Neural cell (in vitro differentiated cells): Measurements from ENCODE around the gene ZSWIM6. TPM values are rescaled to one million over a fixed set of nuclear protein-coding genes. Genes with fewer than 3 reads are reported as not detected.

Source experiments
- H2AFZ ChIP-seq: fragments of 200-600, 300-800 bp; sonication (generic), shearing (Covaris generic); 2 replicates; pipeline ENCODE4 v1.6.0; 2014; ENCODE audit warnings: low read depth, mild to moderate bottlenecking, antibody characterized with exemption, low read length, moderate library complexity
- H3F3A ChIP-seq: fragments of 200-600 bp; shearing (Covaris generic); 2 replicates; pipeline ENCODE4 v1.6.1; 2016; ENCODE audit warnings: mild to moderate bottlenecking, moderate library complexity, mixed read lengths, antibody characterized with exemption, low read length; ENCODE audit not compliant: insufficient read depth, poor library complexity, severe bottlenecking
- H3K27ac ChIP-seq: fragments of 200-600, 300-800 bp; sonication (generic), shearing (Covaris generic); 2 replicates; pipeline ENCODE4 v1.5.1; 2014; ENCODE audit warnings: mild to moderate bottlenecking, low read length, moderate library complexity
- H3K27me3 ChIP-seq: fragments of 300-800, 200-600 bp; sonication (generic), shearing (Covaris generic); 2 replicates; pipeline ENCODE4 v1.6.0; 2014; ENCODE audit warnings: mild to moderate bottlenecking, low read depth, low read length, moderate library complexity; ENCODE audit not compliant: insufficient read depth
- H3K36me3 ChIP-seq: fragments of 300-800, 200-600 bp; sonication (generic), shearing (Covaris generic); 2 replicates; pipeline ENCODE4 v1.5.1; 2014; ENCODE audit warnings: mild to moderate bottlenecking, antibody characterized with exemption, low read length, moderate library complexity; ENCODE audit not compliant: insufficient read depth
- H3K4me2 ChIP-seq: fragments of 300-800, 200-600 bp; sonication (generic), shearing (Covaris generic); 2 replicates; pipeline ENCODE4 v1.6.0; 2014; ENCODE audit warnings: mild to moderate bottlenecking, low read length
- H3K4me3 ChIP-seq: fragments of 300-800, 200-600 bp; sonication (generic), shearing (Covaris generic); 2 replicates; pipeline ENCODE4 v1.5.1; 2014; ENCODE audit warnings: mild to moderate bottlenecking, low read length, moderate library complexity
- H3K79me2 ChIP-seq: fragments of 200-600 bp; shearing (Covaris generic); replicated peaks from 2 replicates; pipeline ENCODE4 v1.6.0; 2014; ENCODE audit warnings: mild to moderate bottlenecking, low read length, moderate library complexity; ENCODE audit not compliant: insufficient read depth
- H3K9ac ChIP-seq: fragments of 300-800, 200-600 bp; sonication (generic), shearing (Covaris generic); 2 replicates; pipeline ENCODE4 v1.6.1; 2016; ENCODE audit warnings: mild to moderate bottlenecking, low read length, mixed read lengths
- H3K9me2 ChIP-seq: fragments of 200-600 bp; shearing (Covaris generic); 2 replicates; pipeline ENCODE4 v1.6.1; 2016; ENCODE audit warnings: mild to moderate bottlenecking, low read length, mixed read lengths; ENCODE audit not compliant: insufficient read depth
- H3K9me3 ChIP-seq: fragments of 200-600, 300-800 bp; sonication (generic), shearing (Covaris generic); 2 replicates; pipeline ENCODE4 v1.6.1; 2016; ENCODE audit warnings: mild to moderate bottlenecking, mixed run types, low read length, moderate library complexity, mixed read lengths
- H4K20me1 ChIP-seq: fragments of 200-600 bp; shearing (Covaris generic); 2 replicates; pipeline ENCODE4 v1.6.1; 2016; ENCODE audit warnings: mild to moderate bottlenecking, mixed run types; ENCODE audit not compliant: insufficient read depth
- CTCF ChIP-seq: fragments of 450-650 bp; IDR thresholded peaks from 2 replicates; pipeline ENCODE4 v1.5.1; 2014; ENCODE audit warnings: antibody characterized with exemption, mild to moderate bottlenecking, moderate library complexity; ENCODE audit not compliant: poor library complexity, severe bottlenecking
- EP300 ChIP-seq: fragments of 450-650 bp; conservative IDR thresholded peaks from 2 replicates; pipeline ENCODE4 v1.6.1; 2014; ENCODE audit warnings: antibody characterized with exemption, mild to moderate bottlenecking, moderate library complexity; ENCODE audit not compliant: poor library complexity, severe bottlenecking
- EZH2 ChIP-seq: fragments of 200-600, 300-800 bp; shearing (Covaris generic), sonication (generic); IDR thresholded peaks from 2 replicates; pipeline ENCODE4 v1.6.1; 2014; ENCODE audit warnings: antibody characterized with exemption, low read length, borderline replicate concordance, mild to moderate bottlenecking; ENCODE audit not compliant: insufficient read depth, poor library complexity, severe bottlenecking
- MXI1 ChIP-seq: fragments of 450-650 bp; conservative IDR thresholded peaks from 2 replicates; pipeline ENCODE4 v1.6.1; 2014; ENCODE audit warnings: antibody characterized with exemption, mild to moderate bottlenecking; ENCODE audit not compliant: poor library complexity, severe bottlenecking
- POLR2AphosphoS5 ChIP-seq: IDR thresholded peaks from 2 replicates; pipeline ENCODE4 v1.6.1; 2012
- RAD21 ChIP-seq: fragments of 450-650 bp; conservative IDR thresholded peaks from 2 replicates; pipeline ENCODE4 v1.6.1; 2014; ENCODE audit warnings: antibody characterized with exemption, mild to moderate bottlenecking, moderate library complexity
- SMC3 ChIP-seq: fragments of 450-650 bp; conservative IDR thresholded peaks from 2 replicates; pipeline ENCODE4 v1.6.1; 2014; ENCODE audit warnings: antibody characterized with exemption, mild to moderate bottlenecking, moderate library complexity; ENCODE audit not compliant: poor library complexity
- TAF1 ChIP-seq: IDR thresholded peaks from 2 replicates; pipeline ENCODE4 v1.6.1; 2012; ENCODE audit warnings: low read depth
- polyA plus RNA-seq: library from polyadenylated mRNA; depleted of rRNA; stranded (reverse); fragments of >200 nt; gene quantifications from 2 replicates; pipeline ENCODE4 v1.2.3, GENCODE V29; 2014
- TF ChIP-seq, protein P1 (sequence below): IDR thresholded peaks from 2 replicates; pipeline ENCODE4 v1.6.1; 2012; ENCODE audit warnings: borderline replicate concordance

Gene ZSWIM6
- polyA plus RNA-seq, 1 donor from 2014 or later = 43.6 TPM

GRCh38 chr5:61549530-61549929 is 217.5 kb downstream of the ZSWIM6 start:
- Histone ChIP-seq H3K9me3 (no peaks in the 10 kb centered on the region), H3K9ac (no peak overlapping the region), H4K20me1 (no peaks in the 10 kb centered on the region), H3K36me3 (no peaks in the 10 kb centered on the region), H3K9me2 (no peaks in the 10 kb centered on the region), H3F3A (no peaks in the 10 kb centered on the region), H3K27me3 (no peaks in the 10 kb centered on the region), H3K4me3 (no peak overlapping the region), H3K27ac (no peak overlapping the region), H3K79me2 (no peaks in the 10 kb centered on the region), H2AFZ (no peak overlapping the region), H3K4me2 (no peak overlapping the region)
- no peak for TF ChIP-seq TAF1
- no peak for TF ChIP-seq EZH2
- no peak for TF ChIP-seq MXI1
- TF ChIP-seq POLR2AphosphoS5 = no peak
- TF ChIP-seq, protein P1, sequence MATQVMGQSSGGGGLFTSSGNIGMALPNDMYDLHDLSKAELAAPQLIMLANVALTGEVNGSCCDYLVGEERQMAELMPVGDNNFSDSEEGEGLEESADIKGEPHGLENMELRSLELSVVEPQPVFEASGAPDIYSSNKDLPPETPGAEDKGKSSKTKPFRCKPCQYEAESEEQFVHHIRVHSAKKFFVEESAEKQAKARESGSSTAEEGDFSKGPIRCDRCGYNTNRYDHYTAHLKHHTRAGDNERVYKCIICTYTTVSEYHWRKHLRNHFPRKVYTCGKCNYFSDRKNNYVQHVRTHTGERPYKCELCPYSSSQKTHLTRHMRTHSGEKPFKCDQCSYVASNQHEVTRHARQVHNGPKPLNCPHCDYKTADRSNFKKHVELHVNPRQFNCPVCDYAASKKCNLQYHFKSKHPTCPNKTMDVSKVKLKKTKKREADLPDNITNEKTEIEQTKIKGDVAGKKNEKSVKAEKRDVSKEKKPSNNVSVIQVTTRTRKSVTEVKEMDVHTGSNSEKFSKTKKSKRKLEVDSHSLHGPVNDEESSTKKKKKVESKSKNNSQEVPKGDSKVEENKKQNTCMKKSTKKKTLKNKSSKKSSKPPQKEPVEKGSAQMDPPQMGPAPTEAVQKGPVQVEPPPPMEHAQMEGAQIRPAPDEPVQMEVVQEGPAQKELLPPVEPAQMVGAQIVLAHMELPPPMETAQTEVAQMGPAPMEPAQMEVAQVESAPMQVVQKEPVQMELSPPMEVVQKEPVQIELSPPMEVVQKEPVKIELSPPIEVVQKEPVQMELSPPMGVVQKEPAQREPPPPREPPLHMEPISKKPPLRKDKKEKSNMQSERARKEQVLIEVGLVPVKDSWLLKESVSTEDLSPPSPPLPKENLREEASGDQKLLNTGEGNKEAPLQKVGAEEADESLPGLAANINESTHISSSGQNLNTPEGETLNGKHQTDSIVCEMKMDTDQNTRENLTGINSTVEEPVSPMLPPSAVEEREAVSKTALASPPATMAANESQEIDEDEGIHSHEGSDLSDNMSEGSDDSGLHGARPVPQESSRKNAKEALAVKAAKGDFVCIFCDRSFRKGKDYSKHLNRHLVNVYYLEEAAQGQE = no peak
- TF ChIP-seq SMC3 = no peak
- no peak for TF ChIP-seq CTCF
- TF ChIP-seq EP300 = no peak
- no peak for TF ChIP-seq RAD21

- TF ChIP-seq CTCF (no peak), POLR2AphosphoS5 (no peak), TAF1 (no peak), MXI1 (no peak), SMC3 (no peak), RAD21 (no peak), EP300 (no peak), EZH2 (no peak)
- TF ChIP-seq, protein P1 = no peak
- no peak overlapping the region for H3K4me3 ChIP-seq
- no peak overlapping the region for H3K4me2 ChIP-seq
- no peaks in the 10 kb centered on the region for H3K9me3 ChIP-seq
- H4K20me1 ChIP-seq = no peaks in the 10 kb centered on the region
- no peaks in the 10 kb centered on the region for H3K9me2 ChIP-seq
- H3K27ac ChIP-seq = no peak overlapping the region
- H2AFZ ChIP-seq = no peak overlapping the region
- no peaks in the 10 kb centered on the region for H3F3A ChIP-seq
- H3K36me3 ChIP-seq = no peaks in the 10 kb centered on the region
- no peaks in the 10 kb centered on the region for H3K27me3 ChIP-seq
- H3K9ac ChIP-seq = no peak overlapping the region
- no peaks in the 10 kb centered on the region for H3K79me2 ChIP-seq
Measured at GRCh38 chr5:61551637-61552313, 219.7 kb downstream of the ZSWIM6 start.
